Panc1 (cell line): ENCODE data around the gene PAPPA. TPM values are rescaled to one million over a fixed set of nuclear protein-coding genes. Genes with fewer than 3 reads are reported as not detected.

Source experiments
- ATAC-seq: fragments of 200-7000 bp; cut with Tn5 transposase; 2 replicates; pipeline ENCODE4 v1.9.1; 2020; ENCODE audit warnings: mild to moderate bottlenecking, moderate library complexity
- BruUV-seq: library from RNA; stranded (reverse); fragments of 400-500 nt; replicated peaks from 2 replicates; lab custom pipeline; 2021; lab: Mats Ljungman, UMichigan
- CTCF ChIA-PET: fragments of 300-600 bp; sonication (Branson Sonifier 250); formaldehyde crosslinking; loops from one replicate; lab custom pipeline; 2022; ENCODE audit warnings: antibody characterized with exemption; lab: Charles Lee
- POLR2A ChIA-PET: fragments of 300-600 bp; sonication (Branson Sonifier 250); formaldehyde crosslinking; loops from one replicate; lab custom pipeline; 2022; ENCODE audit warnings: antibody characterized with exemption; lab: Charles Lee
- DNase-seq: peaks from one replicate; pipeline ENCODE4 v3.0.0-alpha.2; 2010; ENCODE audit warnings: low read depth, low spot score
- H3K27ac ChIP-seq: 2 replicates; pipeline ENCODE4 v1.5.1; 2011; ENCODE audit warnings: mild to moderate bottlenecking, low read length, inconsistent platforms
- H3K27me3 ChIP-seq: fragments of 200-500 bp; sonication (Bioruptor generic); 2 replicates; pipeline ENCODE4 v1.6.0; 2014; ENCODE audit warnings: low read length, inconsistent platforms; ENCODE audit not compliant: control insufficient read depth, insufficient read depth
- H3K36me3 ChIP-seq: fragments of 200-500 bp; sonication (Bioruptor generic); 2 replicates; pipeline ENCODE4 v1.5.1; 2014; ENCODE audit warnings: inconsistent platforms, mild to moderate bottlenecking, low read length, moderate library complexity; ENCODE audit not compliant: control insufficient read depth, insufficient read depth
- H3K4me1 ChIP-seq: 2 replicates; pipeline ENCODE4 v1.5.1; 2011; ENCODE audit warnings: inconsistent platforms, mild to moderate bottlenecking, low read length, moderate library complexity; ENCODE audit not compliant: control insufficient read depth, insufficient read depth
- H3K4me3 ChIP-seq, 2 experiments: 2 replicates each; pipeline ENCODE4 v1.5.1; 2011 to 2012; ENCODE audit warnings: low read depth in 2 of 2, low read length in 2 of 2, mild to moderate bottlenecking in 2 of 2, inconsistent platforms in 1 of 2, moderate library complexity in 1 of 2
- H3K9me3 ChIP-seq: fragments of 200-500 bp; sonication (Bioruptor generic); 2 replicates; pipeline ENCODE4 v1.5.1; 2014; ENCODE audit warnings: low read depth, mild to moderate bottlenecking, inconsistent platforms, low read length, moderate library complexity; ENCODE audit not compliant: control insufficient read depth, insufficient read depth
- CTCF ChIP-seq: fragments of 450-650 bp; IDR thresholded peaks from 2 replicates; pipeline ENCODE4 v1.5.1; 2017; ENCODE audit warnings: mild to moderate bottlenecking
- POLR2AphosphoS5 ChIP-seq: IDR thresholded peaks from 2 replicates; pipeline ENCODE4 v1.6.1; 2012; ENCODE audit warnings: mild to moderate bottlenecking, low read depth, low read length, moderate library complexity
- REST ChIP-seq, 2 experiments: IDR thresholded peaks; 2 replicates each; pipeline ENCODE4 v1.6.1; 2011 to 2012; ENCODE audit warnings: low read depth in 2 of 2, control low read depth in 1 of 2, low read length in 1 of 2, mild to moderate bottlenecking in 1 of 2, moderate library complexity in 1 of 2; ENCODE audit not compliant: insufficient read depth in 1 of 2
- SIN3A ChIP-seq: IDR thresholded peaks from 2 replicates; pipeline ENCODE4 v1.6.1; 2012; ENCODE audit warnings: low read depth, mild to moderate bottlenecking, low read length, moderate library complexity, borderline replicate concordance; ENCODE audit not compliant: insufficient read depth
- TCF7L2 ChIP-seq: IDR thresholded peaks from 2 replicates; pipeline ENCODE4 v1.6.1; 2011; ENCODE audit warnings: mild to moderate bottlenecking, low read depth, low read length, inconsistent platforms
- in situ Hi-C: cut with HindIII; loops from 2 replicates; pipeline ENCODE4 v1.10.0; 2016; ENCODE audit warnings: low sequenced_read_pairs, low pct_unique_long_range_greater_than_20kb
- intact Hi-C: fragments of 100-400 bp; cut with micrococcal nuclease; formaldehyde crosslinking; loops from one replicate; pipeline ENCODE4 v1.10.0; 2022; ENCODE audit not compliant: unreplicated experiment
- total RNA-seq: library from RNA; stranded (reverse); gene quantifications from one replicate; pipeline ENCODE4 v1.2.1, GENCODE V29; 2021; ENCODE audit not compliant: unreplicated experiment

Gene PAPPA
- total RNA-seq, 1 experiment from 2014 or later: 1.2 TPM

GRCh38 chr9:116151199-116151598 lies 2.4 kb upstream of the PAPPA start:
- Histone ChIP-seq H3K27ac (no peak overlapping the region), H3K4me3 (no peak overlapping the region), H3K27me3 (peaks cover 2% of the 10 kb centered on the region; the same call in 1 of the 2 replicates), H3K9me3 (no peaks in the 10 kb centered on the region), H3K4me1 (no peaks in the 10 kb centered on the region), H3K36me3 (no peaks in the 10 kb centered on the region)
- no TSS peak for BruUV-seq
- ATAC-seq: no peak
- CTCF ChIA-PET: interaction anchor here (1.9 kb wide), 1 partner anchor 558 kb away, joined by 5 read pairs; no protein-coding TSS in a partner anchor
- TF ChIP-seq REST (IDR thresholded peaks at IDR 0.05; ENCODE audit: insufficient read depth in 1 of 2, low read depth in 2 of 2, low read length in 1 of 2): no peak
- TF ChIP-seq CTCF: no peak
- TF ChIP-seq SIN3A: no peak
- TF ChIP-seq POLR2AphosphoS5: no peak
- TF ChIP-seq TCF7L2: no peak
- POLR2A ChIA-PET: no interaction called here
- in situ Hi-C loops (no loop called here), intact Hi-C loops (loop anchor here (5.0 to 10.0 kb wide), 4 partner anchors 266 to 556 kb away; no protein-coding TSS in a partner anchor)
- DNase-seq: no peak

GRCh38 chr9:116151966-116152381 lies 1.6 kb upstream of the PAPPA start:
- ATAC-seq (no peak), DNase-seq (no peak)
- H3K36me3 ChIP-seq: no peaks in the 10 kb centered on the region
- H3K27me3 ChIP-seq: peaks cover 2% of the 10 kb centered on the region; the same call in 1 of the 2 replicates
- BruUV-seq: no TSS peak
- H3K4me3 ChIP-seq: no peak overlapping the region
- intact Hi-C loops: loop anchor here (5.0 to 10.0 kb wide), 4 partner anchors 267 to 557 kb away; no protein-coding TSS in a partner anchor
- ChIA-PET CTCF (interaction anchor here (1.9 kb wide), 1 partner anchor 559 kb away, joined by 5 read pairs; no protein-coding TSS in a partner anchor), POLR2A (no interaction called here)
- no peak for TF ChIP-seq POLR2AphosphoS5
- TF ChIP-seq CTCF: no peak
- TF ChIP-seq TCF7L2: no peak
- no peak for TF ChIP-seq SIN3A
- TF ChIP-seq REST (IDR thresholded peaks at IDR 0.05; ENCODE audit: insufficient read depth in 1 of 2, low read depth in 2 of 2, low read length in 1 of 2): no peak
- H3K4me1 ChIP-seq: peaks cover 3% of the 10 kb centered on the region; the same call in 1 of the 2 replicates
- H3K27ac ChIP-seq: no peak overlapping the region
- H3K9me3 ChIP-seq: no peaks in the 10 kb centered on the region
- in situ Hi-C loops: no loop called here
